Spleen (tissue), 7 donors: Measurements from ENCODE around the gene TIPIN.

Source experiments
- CTCF ChIP-seq, 11 experiments: fragments of 200-600 bp in 7 of 11; fragments of 450-650 bp in 4 of 11; sonication (generic) in 4 of 11; IDR thresholded peaks in 8 of 11; conservative IDR thresholded peaks in 3 of 11; 1 replicate in 7 of 11; 2 replicates in 4 of 11; pipeline versions ENCODE4 v1.4.0 to v1.8.0; 2016 to 2021; ENCODE audit warnings: antibody characterized with exemption in 11 of 11, inconsistent platforms in 4 of 11, mild to moderate bottlenecking in 1 of 11
- POLR2A ChIP-seq, 3 donors: fragments of 450-650 bp; IDR thresholded peaks; one replicate each; pipeline ENCODE4 v1.5.1; 2017; ENCODE audit warnings: antibody characterized with exemption in 3 of 3, mild to moderate bottlenecking in 1 of 3
- POLR2AphosphoS5 ChIP-seq, 3 donors: sonication (generic); formaldehyde crosslinking; IDR thresholded peaks; one replicate each; pipeline ENCODE4 v1.5.1; 2017; ENCODE audit warnings: antibody characterized with exemption in 3 of 3
- donor health status: DM: no; HTN: no; CAD: no; lungs with moderate emphysema.
- donor health status: DM: no; HTN: no; CAD: no.
- donor health status: DM: no; HTN: no; CAD: no.

DNA sequence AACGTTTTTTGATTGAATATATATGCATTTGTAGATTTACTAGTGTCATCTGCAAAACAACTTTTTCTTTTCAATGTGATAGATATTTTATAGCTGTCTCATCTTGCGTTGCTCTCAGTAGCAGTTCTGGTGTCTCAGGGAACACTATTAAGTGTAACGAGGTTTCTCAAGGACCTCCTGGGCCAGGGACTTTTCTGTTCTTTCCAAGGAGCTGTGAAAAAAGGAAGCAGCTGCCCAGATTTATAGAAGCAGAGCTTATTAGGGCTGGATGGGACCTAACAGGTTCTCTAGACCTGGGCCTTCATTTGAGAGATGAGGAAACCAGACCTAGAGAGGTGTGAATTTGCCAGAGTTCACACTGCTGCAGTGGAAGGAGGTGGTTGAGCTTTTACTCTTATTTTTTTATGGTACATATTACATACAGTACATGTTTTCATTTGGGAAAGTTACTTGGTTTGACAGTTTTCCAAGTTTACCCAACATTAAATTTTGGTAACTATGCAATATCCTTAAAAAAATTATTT, 46.3 kb upstream of the TIPIN start:
- no peak for TF ChIP-seq POLR2A (IDR thresholded peaks at IDR 0.05)
- TF ChIP-seq CTCF (IDR thresholded peaks at IDR 0.05 in 8 of 11, conservative IDR thresholded peaks at IDR 0.05 in 3 of 11) = no peak
- TF ChIP-seq POLR2AphosphoS5 (IDR thresholded peaks at IDR 0.05) = no peak
